Panc1 (cell line): Measurements from ENCODE around the gene USP17L20.
"Not testable (repeated sequence)": the region's sequence is repeated elsewhere in the genome, so short reads cannot be mapped to it uniquely, and the experiment has no call there.

Experiments used
- SIN3A ChIP-seq: IDR thresholded peaks from 2 replicates; pipeline ENCODE4 v1.6.1; 2012; ENCODE audit warnings: low read depth, mild to moderate bottlenecking, low read length, moderate library complexity, borderline replicate concordance; ENCODE audit not compliant: insufficient read depth
- TF ChIP-seq, protein P1 (sequence below): fragments of 450-650 bp; IDR thresholded peaks from 2 replicates; pipeline ENCODE4 v1.5.1; 2017; ENCODE audit warnings: mild to moderate bottlenecking

DNA sequence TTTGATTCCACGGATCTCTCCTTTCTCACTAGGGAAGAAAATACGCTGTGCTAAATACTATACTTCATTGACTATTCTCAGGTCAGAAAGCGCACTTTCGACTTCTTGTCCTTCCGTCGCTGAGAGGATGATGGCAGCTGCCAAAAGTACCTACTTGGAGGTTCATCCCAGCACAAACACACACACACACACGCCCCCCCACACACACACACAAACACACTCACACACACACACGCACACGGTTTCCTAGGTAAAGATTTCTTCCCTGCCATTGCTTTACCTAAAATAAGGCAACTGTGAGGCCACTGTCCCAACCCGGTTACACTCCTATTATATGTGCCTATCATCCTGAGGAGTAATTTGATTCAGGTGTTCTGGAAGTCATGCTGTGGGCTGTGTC is 13.8 kb downstream of the USP17L20 start:
- TF ChIP-seq, protein P1, sequence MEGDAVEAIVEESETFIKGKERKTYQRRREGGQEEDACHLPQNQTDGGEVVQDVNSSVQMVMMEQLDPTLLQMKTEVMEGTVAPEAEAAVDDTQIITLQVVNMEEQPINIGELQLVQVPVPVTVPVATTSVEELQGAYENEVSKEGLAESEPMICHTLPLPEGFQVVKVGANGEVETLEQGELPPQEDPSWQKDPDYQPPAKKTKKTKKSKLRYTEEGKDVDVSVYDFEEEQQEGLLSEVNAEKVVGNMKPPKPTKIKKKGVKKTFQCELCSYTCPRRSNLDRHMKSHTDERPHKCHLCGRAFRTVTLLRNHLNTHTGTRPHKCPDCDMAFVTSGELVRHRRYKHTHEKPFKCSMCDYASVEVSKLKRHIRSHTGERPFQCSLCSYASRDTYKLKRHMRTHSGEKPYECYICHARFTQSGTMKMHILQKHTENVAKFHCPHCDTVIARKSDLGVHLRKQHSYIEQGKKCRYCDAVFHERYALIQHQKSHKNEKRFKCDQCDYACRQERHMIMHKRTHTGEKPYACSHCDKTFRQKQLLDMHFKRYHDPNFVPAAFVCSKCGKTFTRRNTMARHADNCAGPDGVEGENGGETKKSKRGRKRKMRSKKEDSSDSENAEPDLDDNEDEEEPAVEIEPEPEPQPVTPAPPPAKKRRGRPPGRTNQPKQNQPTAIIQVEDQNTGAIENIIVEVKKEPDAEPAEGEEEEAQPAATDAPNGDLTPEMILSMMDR, result not testable (repeated sequence)
- TF ChIP-seq SIN3A, result not testable (repeated sequence)
